Astrocyte of the spinal cord (primary cell): Measurements from ENCODE around the gene CNTNAP5.

Experiments used
- DNase-seq: peaks from one replicate; pipeline ENCODE4 v3.0.0; 2011; ENCODE audit warnings: low read depth, low spot score
- H3K4me3 ChIP-seq: 2 replicates; pipeline ENCODE4 v1.5.1; 2011; ENCODE audit warnings: low read depth, mild to moderate bottlenecking, low read length, moderate library complexity
- in situ Hi-C: cut with HindIII; loops from 2 replicates; pipeline ENCODE4 v1.10.0; 2017; ENCODE audit warnings: low sequenced_read_pairs
- TF ChIP-seq, protein P1 (sequence below): IDR thresholded peaks from 2 replicates; pipeline ENCODE4 v1.5.1; 2012; ENCODE audit warnings: low read depth, mild to moderate bottlenecking, low read length, inconsistent platforms

Gene CNTNAP5

DNA sequence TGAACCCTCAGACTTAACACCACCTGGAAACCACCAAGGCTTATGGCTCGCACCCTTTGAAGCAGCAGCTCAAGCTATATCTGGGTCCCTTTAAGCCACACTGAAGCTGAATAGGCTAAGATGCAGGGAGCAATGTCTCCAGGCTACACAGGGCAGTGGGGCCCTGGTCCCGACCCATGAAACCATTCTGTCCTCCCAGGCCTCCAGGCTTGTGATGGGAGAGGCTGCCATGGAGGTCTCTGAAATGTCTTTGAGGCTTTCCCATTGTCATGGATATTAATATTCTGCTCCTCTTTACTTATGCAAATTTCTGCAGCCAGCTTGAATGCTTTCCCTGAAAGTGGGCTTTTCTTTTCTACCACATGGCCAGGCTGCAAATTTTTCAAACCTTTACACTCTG is 608.7 kb downstream of the CNTNAP5 start:
- DNase-seq = no peak
- in situ Hi-C loops = no loop called here
- TF ChIP-seq, protein P1, sequence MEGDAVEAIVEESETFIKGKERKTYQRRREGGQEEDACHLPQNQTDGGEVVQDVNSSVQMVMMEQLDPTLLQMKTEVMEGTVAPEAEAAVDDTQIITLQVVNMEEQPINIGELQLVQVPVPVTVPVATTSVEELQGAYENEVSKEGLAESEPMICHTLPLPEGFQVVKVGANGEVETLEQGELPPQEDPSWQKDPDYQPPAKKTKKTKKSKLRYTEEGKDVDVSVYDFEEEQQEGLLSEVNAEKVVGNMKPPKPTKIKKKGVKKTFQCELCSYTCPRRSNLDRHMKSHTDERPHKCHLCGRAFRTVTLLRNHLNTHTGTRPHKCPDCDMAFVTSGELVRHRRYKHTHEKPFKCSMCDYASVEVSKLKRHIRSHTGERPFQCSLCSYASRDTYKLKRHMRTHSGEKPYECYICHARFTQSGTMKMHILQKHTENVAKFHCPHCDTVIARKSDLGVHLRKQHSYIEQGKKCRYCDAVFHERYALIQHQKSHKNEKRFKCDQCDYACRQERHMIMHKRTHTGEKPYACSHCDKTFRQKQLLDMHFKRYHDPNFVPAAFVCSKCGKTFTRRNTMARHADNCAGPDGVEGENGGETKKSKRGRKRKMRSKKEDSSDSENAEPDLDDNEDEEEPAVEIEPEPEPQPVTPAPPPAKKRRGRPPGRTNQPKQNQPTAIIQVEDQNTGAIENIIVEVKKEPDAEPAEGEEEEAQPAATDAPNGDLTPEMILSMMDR = no peak
- no peak overlapping the region for H3K4me3 ChIP-seq

DNA sequence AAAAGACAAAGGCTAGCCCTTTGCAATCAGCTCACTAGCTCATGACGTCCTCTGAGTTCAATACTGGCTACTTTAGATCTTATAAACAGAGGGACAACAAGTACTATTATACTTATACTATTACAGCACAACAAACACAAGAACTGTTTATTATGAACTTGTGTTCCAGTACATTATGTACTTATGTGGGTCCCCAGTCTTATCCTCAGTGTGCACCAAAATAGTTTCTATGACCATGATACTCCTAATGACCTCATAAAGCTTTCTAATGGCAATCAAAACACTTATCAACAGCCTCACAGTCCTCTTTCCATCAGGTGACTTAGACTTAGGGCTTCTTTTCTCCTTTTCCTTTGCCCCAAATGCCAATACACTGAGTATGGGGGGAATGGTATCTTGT is 614.4 kb downstream of the CNTNAP5 start:
- DNase-seq = no peak
- TF ChIP-seq, protein P1 = no peak
- in situ Hi-C loops = no loop called here
- H3K4me3 ChIP-seq = no peak overlapping the region

DNA sequence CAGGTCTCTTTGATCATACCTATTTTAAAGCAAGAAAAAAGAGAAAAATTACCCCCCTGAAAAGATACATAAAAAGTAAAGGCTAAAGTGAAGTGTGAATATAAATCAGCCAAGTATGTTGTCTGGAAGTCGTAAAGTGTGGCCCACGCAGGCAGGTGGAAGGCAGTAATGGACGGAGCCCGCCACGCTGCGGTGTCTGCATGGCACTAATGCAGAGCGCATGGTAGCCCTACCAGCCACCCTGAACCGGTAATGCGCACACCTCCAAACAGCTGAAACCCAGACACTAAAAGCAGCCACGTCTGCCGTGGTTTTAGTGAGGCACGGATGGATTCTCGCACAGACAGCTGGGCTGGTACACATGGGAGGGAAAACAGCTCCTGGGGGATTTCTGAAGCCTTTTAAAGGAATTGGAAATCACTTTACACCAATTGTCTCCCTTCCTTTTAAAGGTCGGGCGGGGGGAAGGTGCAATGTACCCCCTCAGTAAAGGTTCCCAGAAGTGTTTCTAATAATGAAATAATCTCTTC is 615.2 kb downstream of the CNTNAP5 start:
- in situ Hi-C loops = no loop called here
- H3K4me3 ChIP-seq = no peak overlapping the region
- TF ChIP-seq, protein P1 = no peak
- DNase-seq = no peak

DNA sequence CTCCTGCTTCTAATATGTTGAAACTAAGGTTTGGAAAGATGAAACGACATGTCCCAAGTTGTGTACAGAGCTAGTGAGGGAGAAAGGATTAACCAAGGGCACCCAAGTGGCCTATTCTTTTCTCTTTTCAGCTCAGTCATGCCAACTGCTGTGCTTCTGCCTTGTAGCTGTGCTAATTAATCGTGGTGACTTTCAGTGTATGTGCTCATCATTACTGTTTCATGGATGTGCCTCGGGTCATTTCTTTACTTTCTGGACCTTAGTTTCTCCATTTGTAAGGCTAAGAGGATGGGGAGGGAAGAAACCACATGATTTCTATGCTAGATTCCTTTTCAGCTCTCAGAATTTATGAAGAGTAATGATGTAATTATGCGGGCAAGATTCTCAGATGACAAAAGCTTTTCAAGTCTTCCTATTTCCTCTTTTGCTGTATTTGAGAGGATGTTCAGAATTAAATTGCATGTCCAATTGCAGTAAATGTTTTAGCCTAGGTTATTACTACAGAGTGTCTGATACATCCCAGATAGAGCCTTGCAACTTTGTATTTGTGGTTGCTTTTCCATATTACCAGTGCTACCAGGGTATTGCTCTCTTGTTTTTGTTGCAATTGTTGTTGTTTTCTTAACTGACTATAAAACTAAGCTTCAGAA is 621.2 kb downstream of the CNTNAP5 start:
- no peak overlapping the region for H3K4me3 ChIP-seq
- TF ChIP-seq, protein P1 = no peak
- no peak for DNase-seq
- in situ Hi-C loops = no loop called here

DNA sequence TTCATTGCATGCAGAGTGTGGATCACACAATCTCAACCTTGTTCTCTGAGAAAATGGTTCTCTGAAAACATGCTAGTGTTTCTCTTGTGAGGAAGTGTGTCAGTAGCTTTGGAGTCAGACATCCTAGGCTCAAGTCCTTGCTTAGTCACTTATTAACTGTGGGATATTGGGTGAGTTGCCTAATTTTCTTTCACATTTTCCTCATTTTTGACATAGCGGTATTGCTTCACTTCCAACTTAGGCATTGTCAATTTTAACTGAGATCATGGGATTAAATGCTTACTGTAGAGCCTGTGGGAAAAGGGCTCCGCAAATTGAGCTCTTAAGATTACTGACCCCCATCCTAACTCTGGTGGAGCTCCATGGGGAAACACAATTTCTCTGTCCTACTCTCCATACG is 622.2 kb downstream of the CNTNAP5 start:
- in situ Hi-C loops = no loop called here
- H3K4me3 ChIP-seq = no peak overlapping the region
- DNase-seq = no peak
- TF ChIP-seq, protein P1 = no peak

DNA sequence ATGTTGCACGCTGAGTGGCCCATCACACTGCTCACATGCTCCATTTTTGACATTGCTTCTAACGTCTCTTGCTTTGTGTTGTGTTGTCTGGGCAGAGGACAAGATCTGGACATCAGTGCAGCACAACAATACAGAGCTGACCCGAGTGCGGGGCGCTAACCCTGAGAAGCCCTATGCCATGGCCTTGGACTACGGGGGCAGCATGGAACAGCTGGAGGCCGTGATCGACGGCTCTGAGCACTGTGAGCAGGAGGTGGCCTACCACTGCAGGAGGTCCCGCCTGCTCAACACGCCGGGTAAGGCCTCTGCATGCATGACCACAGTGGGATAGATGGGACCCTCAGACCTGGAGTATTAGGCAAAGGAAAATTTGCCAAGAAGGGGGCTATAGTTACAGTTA is 622.6 kb downstream of the CNTNAP5 start:
- in situ Hi-C loops = no loop called here

More for the DNA sequence above, 622.6 kb downstream of the CNTNAP5 start:
- TF ChIP-seq, protein P1 = no peak
- no peak overlapping the region for H3K4me3 ChIP-seq
- DNase-seq = no peak
